Ascending aorta (tissue), 2 donors: ENCODE data around the gene SLC6A11. TPM values are rescaled to one million over a fixed set of nuclear protein-coding genes. Genes with fewer than 3 reads are reported as not detected.

Experiments used
- DNase-seq, 2 donors: peaks; one replicate each; pipeline ENCODE4 v3.0.0-alpha.2; 2019; ENCODE audit warnings: low spot score in 2 of 2
- H3K27ac ChIP-seq, 2 donors: fragments of 200-600 bp; sonication (generic); one replicate each; pipeline ENCODE4 v1.5.1; 2016 to 2017; ENCODE audit warnings: mild to moderate bottlenecking in 1 of 2
- H3K27me3 ChIP-seq: fragments of 200-600 bp; sonication (generic); one replicate; pipeline ENCODE4 v1.5.1; 2017
- H3K36me3 ChIP-seq, 2 donors: fragments of 200-600 bp; sonication (generic); one replicate each; pipeline ENCODE4 v1.5.1; 2016
- H3K4me1 ChIP-seq, 2 donors: fragments of 200-600 bp; sonication (generic); one replicate each; pipeline ENCODE4 v1.5.1; 2016 to 2017; ENCODE audit warnings: mild to moderate bottlenecking in 1 of 2
- H3K4me3 ChIP-seq, 2 donors: fragments of 200-600 bp; sonication (generic); one replicate each; pipeline ENCODE4 v1.5.1; 2016 to 2017; ENCODE audit warnings: mild to moderate bottlenecking in 1 of 2
- H3K9me3 ChIP-seq, 2 donors: fragments of 200-600 bp; sonication (generic); one replicate each; pipeline ENCODE4 v1.5.1; 2016
- CTCF ChIP-seq, 3 experiments: fragments of 200-600 bp in 2 of 3; fragments of 450-650 bp in 1 of 3; sonication (generic) in 2 of 3; IDR thresholded peaks; one replicate each; pipeline ENCODE4 v1.5.1; 2016 to 2019; ENCODE audit warnings: antibody characterized with exemption in 3 of 3, mild to moderate bottlenecking in 1 of 3, moderate library complexity in 1 of 3
- intact Hi-C: fragments of 100-400 bp; cut with DNase I; formaldehyde crosslinking; loops from one replicate; pipeline ENCODE4 v1.15.1; 2023
- total RNA-seq: library from RNA; depleted of rRNA; stranded (reverse); fragments of >200 nt; gene quantifications from one replicate; pipeline ENCODE4 v1.1.0, GENCODE V29; 2016

SLC6A11 gene
- total RNA-seq, 1 donor from 2014 or later = not detected

- Histone ChIP-seq H3K9me3 (no peaks in the 10 kb centered on the region), H3K36me3 (no peaks in the 10 kb centered on the region), H3K4me1 (peaks cover 0 to 6% of the 10 kb centered on the region in 2 donors), H3K4me3 (no peak overlapping the region), H3K27me3 (no peaks in the 10 kb centered on the region), H3K27ac (no peak overlapping the region)
- DNase-seq = no peak
- intact Hi-C loops = no loop called here
- TF ChIP-seq CTCF (IDR thresholded peaks at IDR 0.05) = no peak
These were observed 111.5 kb downstream of the SLC6A11 start for GRCh38 chr3:10927551-10927950.

DNA sequence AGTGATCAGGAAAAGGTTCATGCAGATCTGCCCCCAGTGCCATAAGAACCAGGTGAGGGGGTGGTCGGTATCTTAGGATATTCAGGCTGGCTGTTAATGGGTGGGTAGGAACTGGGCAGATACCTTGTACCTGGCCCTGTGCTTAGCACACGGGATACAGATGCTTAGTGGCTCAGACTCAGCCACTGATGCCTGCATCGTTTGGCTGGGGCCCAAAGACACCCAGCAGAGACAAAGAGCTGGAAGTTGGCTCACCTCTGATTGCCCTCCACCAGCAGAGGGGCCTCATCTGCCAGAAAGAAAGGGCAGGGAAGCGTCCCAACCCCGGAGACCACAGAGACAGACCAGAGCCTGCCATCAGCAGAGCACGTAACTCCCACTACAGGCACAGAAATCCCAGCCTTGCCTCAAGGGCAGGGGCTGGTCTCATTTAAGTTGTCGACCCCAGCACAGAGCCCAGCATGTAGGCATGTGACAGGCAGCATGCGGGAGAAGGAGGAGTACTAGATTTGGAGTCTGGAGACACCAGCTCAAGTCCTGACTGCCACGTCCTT lies 112.5 kb downstream of the SLC6A11 start:
- Histone ChIP-seq H3K36me3 (no peaks in the 10 kb centered on the region), H3K4me1 (peaks cover 0 to 6% of the 10 kb centered on the region in 2 donors), H3K27ac (no peak overlapping the region), H3K4me3 (no peak overlapping the region), H3K27me3 (no peaks in the 10 kb centered on the region), H3K9me3 (no peaks in the 10 kb centered on the region)
- DNase-seq = no peak
- intact Hi-C loops = no loop called here
- no peak for TF ChIP-seq CTCF (IDR thresholded peaks at IDR 0.05)

DNA sequence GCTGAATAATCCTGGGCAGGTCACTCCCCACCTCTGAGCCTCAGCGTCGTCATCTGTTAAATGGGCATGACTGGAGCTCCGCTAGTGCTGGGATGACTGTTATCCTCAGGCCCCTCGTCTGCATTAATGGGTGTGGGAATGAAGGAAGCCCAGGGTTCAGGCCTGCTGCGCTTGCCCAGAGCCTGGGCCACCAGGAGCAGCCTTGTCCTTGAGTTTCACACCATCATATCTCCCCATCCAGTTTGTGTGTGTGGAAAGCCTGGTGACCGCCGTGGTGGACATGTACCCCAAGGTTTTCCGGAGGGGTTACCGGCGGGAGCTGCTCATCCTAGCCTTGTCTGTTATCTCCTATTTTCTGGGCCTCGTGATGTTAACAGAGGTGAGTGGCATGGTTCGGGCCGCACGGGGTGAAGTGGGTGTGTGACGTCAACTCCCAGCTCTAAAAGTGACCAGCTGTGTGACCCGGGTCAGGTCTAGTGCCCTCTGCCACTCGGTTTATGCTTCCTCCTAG lies 113.0 kb downstream of the SLC6A11 start:
- H3K27me3 ChIP-seq = no peaks in the 10 kb centered on the region
- TF ChIP-seq CTCF (IDR thresholded peaks at IDR 0.05) = no peak
- intact Hi-C loops = no loop called here
- DNase-seq = no peak
- peaks cover 0 to 6% of the 10 kb centered on the region in 2 donors for H3K4me1 ChIP-seq
- H3K36me3 ChIP-seq = no peaks in the 10 kb centered on the region
- no peaks in the 10 kb centered on the region for H3K9me3 ChIP-seq
- H3K27ac ChIP-seq = no peak overlapping the region
- H3K4me3 ChIP-seq = no peak overlapping the region

DNA sequence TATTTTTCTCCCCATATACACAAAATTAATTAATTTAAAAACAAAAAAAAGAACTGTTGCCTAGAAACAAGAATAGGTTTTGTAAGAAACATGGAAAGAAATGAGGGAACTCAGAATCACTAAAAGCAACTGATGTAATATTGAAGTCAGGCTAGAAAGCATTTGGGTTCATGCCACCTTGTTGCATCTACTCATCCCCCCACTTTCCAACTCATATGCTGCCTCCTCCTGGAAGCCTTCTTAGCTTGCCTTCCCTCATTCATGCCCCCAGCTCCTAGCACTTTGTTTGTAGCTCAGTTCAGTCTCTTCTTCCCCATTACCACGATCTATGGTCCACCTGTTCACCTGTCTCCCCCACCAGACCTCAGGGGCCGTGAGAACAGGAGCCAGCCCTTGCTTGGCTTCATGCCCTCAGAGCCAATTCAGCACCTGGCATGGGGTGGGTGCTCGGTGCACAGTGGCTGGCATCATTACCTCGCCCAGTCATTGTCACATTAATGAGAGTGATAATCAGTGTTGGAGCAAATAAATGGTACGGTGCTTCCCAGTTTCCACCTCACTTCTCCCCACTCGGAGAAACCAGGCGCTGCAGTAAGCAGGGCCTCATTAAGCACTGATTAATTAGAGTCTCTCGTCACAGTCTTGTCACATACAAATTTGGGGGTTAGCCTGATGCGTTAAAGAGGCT lies 114.1 kb downstream of the SLC6A11 start:
- intact Hi-C loops = no loop called here

DNA sequence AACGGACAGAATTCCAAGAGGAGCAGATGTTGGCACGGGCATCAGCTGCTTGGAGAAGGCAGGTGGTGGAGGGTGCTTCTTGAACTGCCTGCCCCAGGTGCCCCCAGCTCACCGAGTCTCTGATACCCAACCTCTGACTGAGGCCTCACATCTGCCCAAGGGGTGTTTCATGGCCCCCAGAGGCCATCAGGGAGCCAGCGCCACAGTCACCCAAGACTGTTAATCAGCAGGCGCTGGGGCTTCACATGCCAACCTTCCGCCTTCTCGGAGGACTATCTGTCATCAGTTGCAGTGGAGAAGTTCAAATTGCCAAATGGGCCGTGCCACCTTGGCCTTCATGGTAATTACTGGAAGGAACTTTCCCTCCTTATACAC lies 114.6 kb downstream of the SLC6A11 start:
- H3K4me3 ChIP-seq = no peak overlapping the region
- no peak for TF ChIP-seq CTCF (IDR thresholded peaks at IDR 0.05)
- no peaks in the 10 kb centered on the region for H3K27me3 ChIP-seq
- DNase-seq = no peak
- no peaks in the 10 kb centered on the region for H3K9me3 ChIP-seq
- intact Hi-C loops = no loop called here
- H3K4me1 ChIP-seq = peaks cover 0 to 6% of the 10 kb centered on the region in 2 donors
- no peak overlapping the region for H3K27ac ChIP-seq
- no peaks in the 10 kb centered on the region for H3K36me3 ChIP-seq

More for the DNA sequence above, 114.1 kb downstream of the SLC6A11 start:
- Histone ChIP-seq H3K36me3 (no peaks in the 10 kb centered on the region), H3K27me3 (no peaks in the 10 kb centered on the region), H3K9me3 (no peaks in the 10 kb centered on the region), H3K4me1 (peaks cover 0 to 6% of the 10 kb centered on the region in 2 donors), H3K27ac (no peak overlapping the region), H3K4me3 (no peak overlapping the region)
- no peak for TF ChIP-seq CTCF (IDR thresholded peaks at IDR 0.05)
- peak in 1 of 2 donors; percentile 39 for DNase-seq
